Prostate gland (tissue), 2 donors: Measurements from ENCODE around the gene AKR7A2. TPM values are rescaled to one million over a fixed set of nuclear protein-coding genes. Genes with fewer than 3 reads are reported as not detected.

Source experiments
- DNase-seq: peaks from one replicate; pipeline ENCODE4 v3.0.0-alpha.2; 2019; ENCODE audit warnings: low spot score
- H3K27ac ChIP-seq, 2 donors: fragments of 200-600 bp; sonication (generic); 2 replicates each; pipeline ENCODE4 v1.5.1; 2017 to 2019
- H3K27me3 ChIP-seq: fragments of 200-600 bp; sonication (generic); replicated peaks from 2 replicates; pipeline ENCODE4 v1.5.1; 2019; ENCODE audit not compliant: insufficient read depth
- H3K36me3 ChIP-seq, 2 donors: fragments of 200-600 bp; sonication (generic); 1 replicate in 1 of 2; 2 replicates in 1 of 2; pipeline versions ENCODE4 v1.5.1 to v1.8.1; 2017 to 2019
- H3K4me1 ChIP-seq: fragments of 200-600 bp; sonication (generic); replicated peaks from 2 replicates; pipeline ENCODE4 v1.5.1; 2019
- H3K4me3 ChIP-seq, 2 donors: fragments of 200-600 bp; sonication (generic); 2 replicates each; pipeline ENCODE4 v1.5.1; 2017 to 2019
- H3K9me3 ChIP-seq: fragments of 200-600 bp; sonication (generic); 2 replicates; pipeline ENCODE4 v1.5.1; 2017
- POLR2A ChIP-seq: fragments of 450-650 bp; IDR thresholded peaks from one replicate; pipeline ENCODE4 v1.6.1; 2016; ENCODE audit warnings: antibody characterized with exemption, mild to moderate bottlenecking
- POLR2AphosphoS5 ChIP-seq: sonication (generic); formaldehyde crosslinking; IDR thresholded peaks from one replicate; pipeline ENCODE4 v1.6.1; 2017; ENCODE audit warnings: antibody characterized with exemption
- WGBS: methylation state at CpG from one replicate; pipeline ENCODE4 v1.1.5; 2018; 5-methylcytosine and 5-hydroxymethylcytosine counted together
- intact Hi-C: fragments of 100-400 bp; cut with DNase I; formaldehyde crosslinking; loops from one replicate; pipeline ENCODE4 v1.14.2; 2022
- total RNA-seq, 2 donors: library from RNA; depleted of rRNA; stranded (reverse); fragments of >200 nt; gene quantifications; one replicate each; pipeline ENCODE4 v1.1.0, GENCODE V29; 2016
- TF ChIP-seq, protein P1 (sequence below), 4 experiments: fragments of 200-600 bp in 2 of 4; fragments of 450-650 bp in 2 of 4; sonication (generic) in 2 of 4; IDR thresholded peaks; 1 replicate in 3 of 4; 2 replicates in 1 of 4; pipeline ENCODE4 v1.5.1; 2016 to 2019; ENCODE audit warnings: antibody characterized with exemption in 4 of 4, mild to moderate bottlenecking in 2 of 4, moderate library complexity in 2 of 4

The AKR7A2 gene
- total RNA-seq, 2 donors from 2014 or later: 153 to 172 TPM

DNA sequence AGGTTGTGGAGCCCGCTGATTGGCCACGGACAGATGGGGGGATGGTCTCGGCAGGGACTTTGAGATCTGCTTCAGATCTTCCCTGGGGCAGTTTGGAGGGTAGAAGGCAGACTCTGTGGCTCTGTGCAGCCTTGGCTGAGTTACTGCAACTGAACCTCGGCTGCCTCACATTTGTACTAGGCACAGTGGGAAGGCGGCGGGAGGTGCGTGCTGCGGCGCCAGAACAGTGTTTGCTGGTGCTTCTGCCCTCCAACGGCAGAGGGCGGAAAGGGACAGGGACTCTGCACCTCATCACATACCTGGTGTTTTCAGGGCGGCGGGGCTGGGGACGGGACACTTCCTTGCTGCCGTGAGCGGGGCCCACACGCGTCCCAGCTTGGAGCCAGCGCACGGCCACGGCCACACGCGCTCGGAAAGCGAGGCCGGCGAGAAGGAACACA, 26.4 kb upstream of the AKR7A2 start:
- intact Hi-C loops: no loop called here

DNA sequence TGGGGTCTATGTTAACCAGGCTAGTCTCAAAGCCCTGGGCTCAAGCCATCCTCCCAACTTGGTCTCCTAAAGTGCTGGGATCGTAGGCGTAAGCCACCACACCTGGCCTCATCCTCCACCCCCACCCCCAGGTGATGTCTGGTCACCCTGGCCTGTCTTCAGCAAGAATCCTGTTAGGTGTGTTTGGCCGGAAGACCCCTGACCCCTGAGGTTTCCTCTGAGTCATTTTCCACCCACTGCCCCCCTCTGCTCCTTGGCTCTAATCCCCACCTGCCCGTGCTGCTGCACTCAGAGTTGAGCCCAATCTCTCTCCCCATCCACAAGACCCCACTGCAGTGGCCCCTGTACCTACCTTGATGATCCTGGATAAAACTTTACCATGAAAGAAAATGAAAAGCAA, 25.3 kb upstream of the AKR7A2 start:
- intact Hi-C loops: no loop called here
- no peak overlapping the region for H3K4me3 ChIP-seq
- TF ChIP-seq, protein P1, sequence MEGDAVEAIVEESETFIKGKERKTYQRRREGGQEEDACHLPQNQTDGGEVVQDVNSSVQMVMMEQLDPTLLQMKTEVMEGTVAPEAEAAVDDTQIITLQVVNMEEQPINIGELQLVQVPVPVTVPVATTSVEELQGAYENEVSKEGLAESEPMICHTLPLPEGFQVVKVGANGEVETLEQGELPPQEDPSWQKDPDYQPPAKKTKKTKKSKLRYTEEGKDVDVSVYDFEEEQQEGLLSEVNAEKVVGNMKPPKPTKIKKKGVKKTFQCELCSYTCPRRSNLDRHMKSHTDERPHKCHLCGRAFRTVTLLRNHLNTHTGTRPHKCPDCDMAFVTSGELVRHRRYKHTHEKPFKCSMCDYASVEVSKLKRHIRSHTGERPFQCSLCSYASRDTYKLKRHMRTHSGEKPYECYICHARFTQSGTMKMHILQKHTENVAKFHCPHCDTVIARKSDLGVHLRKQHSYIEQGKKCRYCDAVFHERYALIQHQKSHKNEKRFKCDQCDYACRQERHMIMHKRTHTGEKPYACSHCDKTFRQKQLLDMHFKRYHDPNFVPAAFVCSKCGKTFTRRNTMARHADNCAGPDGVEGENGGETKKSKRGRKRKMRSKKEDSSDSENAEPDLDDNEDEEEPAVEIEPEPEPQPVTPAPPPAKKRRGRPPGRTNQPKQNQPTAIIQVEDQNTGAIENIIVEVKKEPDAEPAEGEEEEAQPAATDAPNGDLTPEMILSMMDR (IDR thresholded peaks at IDR 0.05): no peak
- TF ChIP-seq POLR2AphosphoS5 (no peak), POLR2A (no peak)
- no peaks in the 10 kb centered on the region for H3K27me3 ChIP-seq
- WGBS: 86% methylated on average over 4 of the region's 4 CpGs
- no peak overlapping the region for H3K27ac ChIP-seq
- peaks cover 0 to 1% of the 10 kb centered on the region in 2 donors for H3K36me3 ChIP-seq
- no peaks in the 10 kb centered on the region for H3K4me1 ChIP-seq
- no peaks in the 10 kb centered on the region for H3K9me3 ChIP-seq
- DNase-seq: no peak

More for the DNA sequence above, 26.4 kb upstream of the AKR7A2 start:
- no peak overlapping the region for H3K27ac ChIP-seq
- peak; percentile 71 for DNase-seq
- TF ChIP-seq, protein P1 (IDR thresholded peaks at IDR 0.05): peak in 3 of 4 experiments; percentile 40 to 80 (median 75)
- TF ChIP-seq POLR2AphosphoS5: no peak
- no peaks in the 10 kb centered on the region for H3K27me3 ChIP-seq
- H3K9me3 ChIP-seq: no peaks in the 10 kb centered on the region
- WGBS: 41% methylated on average over 27 of the region's 27 CpGs
- H3K4me3 ChIP-seq: no peak overlapping the region
- H3K4me1 ChIP-seq: no peaks in the 10 kb centered on the region
- H3K36me3 ChIP-seq: peaks cover 0 to 4% of the 10 kb centered on the region in 2 donors

DNA sequence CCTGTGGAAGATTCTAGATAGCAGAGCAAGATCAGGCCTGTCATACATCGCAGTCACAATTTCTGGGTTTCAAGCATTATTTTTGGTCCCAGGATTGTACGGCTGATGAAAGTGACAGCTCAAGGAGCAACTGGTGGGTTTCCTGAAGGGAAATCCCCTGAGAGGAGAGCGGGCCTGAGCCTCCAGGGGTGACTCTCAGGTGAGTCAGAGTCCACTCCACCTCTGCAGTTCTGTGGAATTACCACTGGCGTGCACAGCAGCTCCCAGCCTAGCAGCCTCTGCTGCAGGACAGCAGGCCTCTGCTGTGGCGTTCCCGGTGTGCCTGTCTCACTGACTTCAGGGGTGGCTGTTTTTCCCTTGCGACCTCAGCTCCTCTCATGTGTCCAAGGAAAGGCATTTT, 24.6 kb upstream of the AKR7A2 start:
- 88% methylated on average over 7 of the region's 7 CpGs for WGBS

DNA sequence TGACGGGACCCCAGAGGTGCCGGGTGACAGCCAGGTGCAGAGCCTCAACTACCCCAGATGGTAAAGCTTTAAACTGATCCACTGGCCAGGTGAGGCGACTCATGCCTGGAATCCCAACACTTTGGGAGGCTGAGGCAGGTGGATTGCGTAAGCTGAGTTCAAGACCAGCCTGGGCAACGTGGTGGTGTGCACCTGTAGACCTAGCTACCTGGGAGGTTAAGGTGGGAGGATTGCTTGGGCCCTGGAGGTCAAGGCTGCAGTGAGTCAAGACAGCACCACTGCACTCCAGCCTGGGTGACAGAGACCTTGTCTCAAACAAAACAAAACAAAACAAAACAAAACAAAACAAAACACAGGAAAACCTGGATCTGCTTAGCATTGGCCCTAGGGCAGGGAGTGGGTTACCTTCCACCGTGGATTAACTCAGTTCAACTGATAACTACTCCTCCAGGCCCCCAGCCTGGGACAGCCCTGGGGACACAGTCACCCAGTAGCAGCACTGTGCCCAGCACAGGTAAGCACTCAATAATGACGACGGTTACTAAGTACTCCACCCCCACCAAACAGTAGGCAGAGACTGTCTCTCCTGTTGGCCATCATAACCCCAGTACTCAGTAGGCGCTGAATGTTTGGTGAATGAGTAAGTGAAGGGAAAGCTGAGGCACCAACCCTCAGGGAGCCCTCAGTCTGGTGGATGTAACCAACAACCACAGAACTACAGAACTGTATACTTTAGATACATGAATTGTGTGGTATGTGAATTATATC, 21.8 kb upstream of the AKR7A2 start:
- no peaks in the 10 kb centered on the region for H3K27me3 ChIP-seq
- H3K4me1 ChIP-seq: no peaks in the 10 kb centered on the region
- no peaks in the 10 kb centered on the region for H3K9me3 ChIP-seq
- peaks cover 0 to 3% of the 10 kb centered on the region in 2 donors for H3K36me3 ChIP-seq
- WGBS: 82% methylated on average over 9 of the region's 9 CpGs
- TF ChIP-seq POLR2AphosphoS5 (no peak), POLR2A (no peak)
- TF ChIP-seq, protein P1 (IDR thresholded peaks at IDR 0.05): no peak
- no peak overlapping the region for H3K27ac ChIP-seq
- intact Hi-C loops: no loop called here
- no peak overlapping the region for H3K4me3 ChIP-seq
- DNase-seq: no peak

More for the DNA sequence above, 24.6 kb upstream of the AKR7A2 start:
- Histone ChIP-seq H3K27me3 (no peaks in the 10 kb centered on the region), H3K27ac (no peak overlapping the region), H3K4me1 (no peaks in the 10 kb centered on the region), H3K9me3 (no peaks in the 10 kb centered on the region), H3K4me3 (no peak overlapping the region), H3K36me3 (no peaks in the 10 kb centered on the region)
- no peak for DNase-seq
- intact Hi-C loops: no loop called here
- TF ChIP-seq POLR2A (no peak), POLR2AphosphoS5 (no peak)
- TF ChIP-seq, protein P1 (IDR thresholded peaks at IDR 0.05): no peak

DNA sequence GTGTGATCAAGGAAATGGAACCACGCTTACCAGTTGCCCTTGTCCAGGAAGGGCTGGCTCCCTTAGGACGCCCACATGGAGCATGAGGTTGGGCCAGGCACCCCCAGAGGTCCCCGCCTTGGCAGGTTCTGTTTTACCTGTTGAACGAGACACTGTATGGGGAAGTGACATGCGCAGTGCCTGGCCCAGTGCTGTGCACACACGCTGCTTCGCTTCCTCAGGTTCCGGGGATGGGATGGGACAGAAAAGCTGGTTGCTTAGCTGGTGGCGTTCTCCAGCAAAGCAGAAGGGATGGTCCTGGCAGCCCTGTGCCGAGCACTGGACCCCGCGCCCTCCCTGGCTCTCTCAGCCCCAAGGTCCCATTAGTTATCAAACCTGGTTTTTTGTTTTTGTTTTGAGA, 20.9 kb upstream of the AKR7A2 start:
- intact Hi-C loops: no loop called here
- TF ChIP-seq POLR2A: no peak
- no peak for TF ChIP-seq POLR2AphosphoS5
- TF ChIP-seq, protein P1 (IDR thresholded peaks at IDR 0.05): no peak
- no peak for DNase-seq

More for the DNA sequence above, 20.9 kb upstream of the AKR7A2 start:
- H3K27me3 ChIP-seq: no peaks in the 10 kb centered on the region
- no peak overlapping the region for H3K27ac ChIP-seq
- H3K9me3 ChIP-seq: no peaks in the 10 kb centered on the region
- H3K36me3 ChIP-seq: peaks cover 0 to 3% of the 10 kb centered on the region in 2 donors
- H3K4me3 ChIP-seq: no peak overlapping the region
- H3K4me1 ChIP-seq: no peaks in the 10 kb centered on the region
- 92% methylated on average over 12 of the region's 12 CpGs for WGBS
